RPMI7951 (cell line): Measurements from ENCODE around the gene RGR. TPM values are rescaled to one million over a fixed set of nuclear protein-coding genes. Genes with fewer than 3 reads are reported as not detected.
A peak's percentile ranks its signal among the peaks of the same experiment; 100 is the strongest.

ENCODE experiments used
- DNase-seq: peaks from one replicate; pipeline ENCODE4 v3.0.0-alpha.2; 2012; ENCODE audit warnings: low read depth
- total RNA-seq: library from RNA; depleted of rRNA; stranded (reverse); fragments of >200 nt; shearing (Covaris generic); gene quantifications from 2 replicates; pipeline ENCODE4 v1.2.3, GENCODE V29; 2014; rRNA removed

Gene RGR
- total RNA-seq = not detected in 2 replicates

- DNase-seq = peak; percentile 53
These were observed at the start of gene RGR for GRCh38 chr10:84244651-84245270. Gene RGR, plus strand, starts transcription at chr10:84245053. Its CDS starts 38 bp downstream, at chr10:84245091.

- DNase-seq = no peak
These were observed 48.8 kb upstream of the RGR start for GRCh38 chr10:84196083-84196482.

GRCh38 chr10:84196941-84197340 lies 47.9 kb upstream of the RGR start:
- DNase-seq = no peak

- DNase-seq = no peak
These were observed 47.2 kb upstream of the RGR start for GRCh38 chr10:84197643-84198042.

- no peak for DNase-seq
These were observed 46.5 kb upstream of the RGR start for GRCh38 chr10:84198206-84198915.

- no peak for DNase-seq
These were observed 44.2 kb upstream of the RGR start for GRCh38 chr10:84200537-84201243.

- DNase-seq = no peak
These were observed 43.6 kb upstream of the RGR start for GRCh38 chr10:84201244-84201606.

- no peak for DNase-seq
These were observed 43.2 kb upstream of the RGR start for GRCh38 chr10:84201682-84202081.

- DNase-seq = no peak
These were observed 42.5 kb upstream of the RGR start for GRCh38 chr10:84202349-84202748.

- DNase-seq = no peak
These were observed 40.7 kb upstream of the RGR start for GRCh38 chr10:84204122-84204521.

GRCh38 chr10:84204610-84205009 lies 40.2 kb upstream of the RGR start:
- no peak for DNase-seq

- peak; percentile 34 for DNase-seq
These were observed 39.6 kb upstream of the RGR start for GRCh38 chr10:84205049-84205852.

GRCh38 chr10:84205853-84206525 lies 38.9 kb upstream of the RGR start:
- DNase-seq = no peak

- DNase-seq = no peak
These were observed 36.8 kb upstream of the RGR start for GRCh38 chr10:84208023-84208422.

GRCh38 chr10:84211566-84211965 lies 33.3 kb upstream of the RGR start:
- DNase-seq = no peak

- DNase-seq = no peak
These were observed 32.8 kb upstream of the RGR start for GRCh38 chr10:84212014-84212413.

GRCh38 chr10:84213076-84213475 lies 31.8 kb upstream of the RGR start:
- DNase-seq = no peak

GRCh38 chr10:84214046-84214572 lies 30.7 kb upstream of the RGR start:
- peak; percentile 13 for DNase-seq

GRCh38 chr10:84214612-84215235 lies 30.1 kb upstream of the RGR start:
- DNase-seq = peak; percentile 22

GRCh38 chr10:84216834-84217233 lies 28.0 kb upstream of the RGR start:
- DNase-seq = no peak

- no peak for DNase-seq
These were observed 27.1 kb upstream of the RGR start for GRCh38 chr10:84217746-84218145.
